ENCODE data around the gene MLLT10.

The MLLT10 gene

GRCh38 chr10:21688870-21689269 lies 154.8 kb downstream of the MLLT10 start:
- TF ChIP-seq CTCF (IDR thresholded peaks at IDR 0.05), result no peak

DNA sequence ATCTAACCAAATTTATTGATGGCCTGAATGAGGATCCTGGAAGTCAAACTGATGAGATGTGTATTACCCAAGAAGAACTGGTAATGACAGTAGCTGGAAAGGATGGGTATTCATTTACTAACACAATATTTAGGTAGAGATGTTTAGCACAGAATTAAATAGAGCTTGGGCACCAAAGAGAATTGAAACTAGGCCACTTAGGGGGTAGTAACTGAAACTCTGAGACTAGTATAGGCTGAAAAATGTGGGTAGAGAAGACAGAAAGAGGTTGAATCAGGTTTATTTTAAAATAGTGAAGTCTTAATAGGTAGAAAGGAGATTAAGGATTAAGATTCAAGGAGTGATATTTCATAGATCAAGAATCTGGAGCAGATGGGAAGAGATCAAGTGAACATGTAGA lies 155.8 kb downstream of the MLLT10 start:
- no peak for TF ChIP-seq CTCF (IDR thresholded peaks at IDR 0.05)

DNA sequence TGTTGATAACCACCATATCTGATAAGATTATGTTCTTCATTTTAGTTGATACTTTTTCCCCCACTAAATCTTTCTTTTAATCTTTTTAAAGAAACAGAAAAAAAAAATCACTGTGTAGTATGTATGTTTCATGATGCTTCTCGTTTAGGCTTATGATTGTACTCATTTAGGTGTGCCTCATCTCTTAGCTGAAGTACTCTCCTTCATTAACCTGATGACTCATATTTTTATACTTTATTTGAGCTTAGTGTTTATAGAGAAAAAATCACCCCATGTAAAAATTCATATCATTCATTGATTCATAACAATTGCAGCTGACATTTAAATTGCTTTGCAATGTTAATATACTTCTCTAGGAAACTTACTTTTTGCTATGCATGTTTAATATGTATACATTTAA lies 158.9 kb downstream of the MLLT10 start:
- TF ChIP-seq CTCF (IDR thresholded peaks at IDR 0.05), result no peak

DNA sequence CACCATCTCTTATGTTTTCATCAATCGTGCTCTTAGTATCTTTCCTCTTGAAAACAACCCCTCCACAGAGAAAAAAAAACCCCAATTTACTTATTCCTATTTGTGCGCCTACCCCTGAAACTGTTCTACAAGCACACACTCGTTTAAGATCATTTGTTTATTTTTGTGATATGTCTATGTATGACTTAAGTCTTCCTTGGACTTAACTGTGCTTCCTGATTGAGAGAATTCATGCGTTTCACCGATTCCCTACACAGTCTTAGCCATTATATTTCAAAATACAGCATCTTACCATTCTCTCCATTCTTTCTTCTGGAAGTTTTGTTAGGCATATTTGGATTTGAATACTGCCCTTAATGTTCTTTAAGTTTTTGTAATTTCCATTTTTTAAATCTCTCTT lies 159.4 kb downstream of the MLLT10 start:
- TF ChIP-seq CTCF (IDR thresholded peaks at IDR 0.05), result no peak

DNA sequence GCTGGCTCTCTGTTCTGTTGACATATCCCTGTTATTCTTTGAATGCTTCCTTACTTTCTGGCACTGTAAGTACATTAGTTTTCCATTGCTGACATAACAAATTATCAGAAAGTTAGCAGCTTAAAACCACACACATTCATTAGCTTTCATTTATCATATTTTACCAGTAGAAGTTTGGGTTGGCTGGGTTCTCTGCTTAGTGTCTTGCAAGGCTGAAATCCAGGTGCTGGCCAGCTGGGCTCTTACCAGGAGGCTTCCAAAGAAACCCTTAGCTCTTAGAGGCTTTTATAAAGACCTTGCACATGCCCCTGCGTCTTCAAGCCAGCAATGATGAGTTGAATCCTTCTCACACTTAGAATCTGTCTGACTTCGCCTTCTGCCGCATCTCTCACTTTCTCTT lies 160.6 kb downstream of the MLLT10 start:
- TF ChIP-seq CTCF (IDR thresholded peaks at IDR 0.05), result no peak

DNA sequence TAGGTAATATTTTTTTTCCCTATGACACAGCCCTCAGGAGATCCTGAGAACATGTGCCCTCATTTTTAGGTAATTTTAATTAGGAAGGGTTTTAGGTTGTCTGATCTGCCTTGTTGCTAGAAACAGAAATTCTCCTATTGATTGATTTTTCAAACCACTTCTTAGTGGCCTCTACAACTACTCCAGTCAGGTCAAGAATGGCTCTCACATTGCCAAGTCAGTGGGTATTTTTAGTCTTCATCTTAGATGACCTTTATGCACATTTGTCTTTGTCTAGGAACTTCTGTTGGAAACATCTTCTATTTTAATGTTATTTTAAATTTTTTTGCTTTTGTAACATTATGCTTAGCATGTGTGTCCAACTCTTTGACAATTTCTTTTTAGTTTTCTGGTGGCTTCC lies 162.3 kb downstream of the MLLT10 start:
- TF ChIP-seq CTCF (IDR thresholded peaks at IDR 0.05), result no peak

- TF ChIP-seq CTCF (IDR thresholded peaks at IDR 0.05), result no peak
Observed at GRCh38 chr10:21699575-21699974, 165.5 kb downstream of the MLLT10 start.

- no peak for TF ChIP-seq CTCF (IDR thresholded peaks at IDR 0.05)
Observed at GRCh38 chr10:21700474-21700873, 166.4 kb downstream of the MLLT10 start.

All from LNCAP (cell line).